ENCODE results near the gene ZNF33A. TPM values are rescaled to one million over a fixed set of nuclear protein-coding genes. Genes with fewer than 3 reads are reported as not detected.

ZNF33A gene
- total RNA-seq: 10 to 100 TPM; 25.4 to 73.6 (median 34.7) TPM

DNA sequence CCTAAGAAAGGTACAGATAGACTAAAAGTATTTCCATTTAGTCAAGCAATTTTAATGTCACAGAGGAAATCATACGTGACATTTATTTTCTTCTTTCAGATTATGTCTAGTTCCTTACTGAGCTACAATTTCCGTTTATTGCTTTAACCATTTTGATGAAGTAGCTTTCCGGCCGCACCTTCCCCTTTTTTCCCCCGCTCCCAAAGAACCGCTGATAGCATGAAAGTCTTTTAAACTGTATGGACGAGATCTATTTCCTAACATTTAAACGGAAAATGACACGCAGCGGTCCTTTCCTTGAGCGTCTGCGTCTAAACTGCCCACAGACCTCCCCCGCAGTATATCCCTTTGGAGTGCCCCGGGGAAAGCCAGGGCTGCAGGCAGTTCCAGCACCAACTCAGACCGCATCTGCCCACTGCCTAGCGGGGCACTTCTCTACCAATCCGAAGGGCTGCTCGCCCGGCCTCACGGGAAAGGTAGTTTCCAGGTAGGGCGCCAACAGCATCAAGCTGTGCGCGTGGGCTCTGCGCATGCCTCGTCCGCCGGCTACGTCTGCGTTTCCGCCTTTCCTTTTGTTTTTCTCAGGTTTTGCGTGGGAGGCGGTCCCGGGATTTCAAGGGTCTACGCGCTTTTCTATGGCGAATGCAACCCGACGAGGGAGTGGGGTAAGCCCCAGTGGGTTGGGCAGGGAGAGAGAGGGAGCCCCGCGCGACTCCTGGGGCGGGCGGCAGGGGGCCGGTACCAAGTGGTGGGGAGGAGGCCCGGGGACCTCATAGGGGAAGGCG lies at the start of gene ZNF33A:
Gene ZNF33A, plus strand, starts transcription at position 557 of the 785 bp plus-strand sequence. CDS start 1,667 bp downstream, outside the sequence.
- intact Hi-C loops (cut with DNase I; ENCODE audit: low total_unique reads): no loop called here

GRCh38 chr10:37965006-37965405 lies 45.5 kb upstream of the ZNF33A start:
- no peak for DNase-seq (ENCODE audit: low spot score in 2 of 2)
- intact Hi-C loops (cut with DNase I; ENCODE audit: low total_unique reads): no loop called here
- Histone ChIP-seq H3K36me3 (no peaks in the 10 kb centered on the region), H3K9me3 (peaks cover 12 to 16% of the 10 kb centered on the region in 2 donors), H3K4me1 (no peaks in the 10 kb centered on the region), H3K27me3 (no peaks in the 10 kb centered on the region), H3K4me3 (no peak overlapping the region), H3K27ac (no peak overlapping the region)
- TF ChIP-seq POLR2AphosphoS5 (IDR thresholded peaks at IDR 0.05) (no peak), POLR2A (IDR thresholded peaks at IDR 0.05) (no peak)
- TF ChIP-seq, protein P1, sequence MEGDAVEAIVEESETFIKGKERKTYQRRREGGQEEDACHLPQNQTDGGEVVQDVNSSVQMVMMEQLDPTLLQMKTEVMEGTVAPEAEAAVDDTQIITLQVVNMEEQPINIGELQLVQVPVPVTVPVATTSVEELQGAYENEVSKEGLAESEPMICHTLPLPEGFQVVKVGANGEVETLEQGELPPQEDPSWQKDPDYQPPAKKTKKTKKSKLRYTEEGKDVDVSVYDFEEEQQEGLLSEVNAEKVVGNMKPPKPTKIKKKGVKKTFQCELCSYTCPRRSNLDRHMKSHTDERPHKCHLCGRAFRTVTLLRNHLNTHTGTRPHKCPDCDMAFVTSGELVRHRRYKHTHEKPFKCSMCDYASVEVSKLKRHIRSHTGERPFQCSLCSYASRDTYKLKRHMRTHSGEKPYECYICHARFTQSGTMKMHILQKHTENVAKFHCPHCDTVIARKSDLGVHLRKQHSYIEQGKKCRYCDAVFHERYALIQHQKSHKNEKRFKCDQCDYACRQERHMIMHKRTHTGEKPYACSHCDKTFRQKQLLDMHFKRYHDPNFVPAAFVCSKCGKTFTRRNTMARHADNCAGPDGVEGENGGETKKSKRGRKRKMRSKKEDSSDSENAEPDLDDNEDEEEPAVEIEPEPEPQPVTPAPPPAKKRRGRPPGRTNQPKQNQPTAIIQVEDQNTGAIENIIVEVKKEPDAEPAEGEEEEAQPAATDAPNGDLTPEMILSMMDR (IDR thresholded peaks at IDR 0.05): no peak

More for the DNA sequence above, at the start of gene ZNF33A:
- Histone ChIP-seq H3K9me3 (no peaks in the 10 kb centered on the region), H3K4me1 (no peaks in the 10 kb centered on the region), H3K27me3 (no peaks in the 10 kb centered on the region), H3K36me3 (no peaks in the 10 kb centered on the region), H3K4me3 (peak within 1 kb of the TSS; percentile 77 to 89 (median 82)), H3K27ac (peak within 1 kb of the TSS; percentile 99)
- TF ChIP-seq POLR2A (IDR thresholded peaks at IDR 0.05): no peak
- TF ChIP-seq POLR2AphosphoS5 (IDR thresholded peaks at IDR 0.05): peak in 2 of 3 donors; percentile 22 to 41
- TF ChIP-seq, protein P1 (IDR thresholded peaks at IDR 0.05): peak in 1 of 3 donors; percentile 17
- peak; percentile 87 to 88 for DNase-seq (ENCODE audit: low spot score in 2 of 2)

GRCh38 chr10:37972396-37972795 lies 38.1 kb upstream of the ZNF33A start:
- DNase-seq (ENCODE audit: low spot score in 2 of 2): no peak
- Histone ChIP-seq H3K4me3 (no peak overlapping the region), H3K9me3 (no peaks in the 10 kb centered on the region), H3K27ac (no peak overlapping the region), H3K27me3 (no peaks in the 10 kb centered on the region), H3K4me1 (no peaks in the 10 kb centered on the region), H3K36me3 (no peaks in the 10 kb centered on the region)
- no peak for TF ChIP-seq POLR2AphosphoS5 (IDR thresholded peaks at IDR 0.05)
- TF ChIP-seq, protein P1 (IDR thresholded peaks at IDR 0.05): no peak
- intact Hi-C loops (cut with DNase I; ENCODE audit: low total_unique reads): no loop called here

GRCh38 chr10:37975401-37975991 lies 35.0 kb upstream of the ZNF33A start:
- Histone ChIP-seq H3K27ac (peak overlapping the region; percentile 99), H3K4me3 (peak overlapping the region; percentile 88 to 96 (median 95)), H3K27me3 (no peaks in the 10 kb centered on the region), H3K36me3 (no peaks in the 10 kb centered on the region), H3K9me3 (no peaks in the 10 kb centered on the region), H3K4me1 (no peaks in the 10 kb centered on the region)
- TF ChIP-seq POLR2A (IDR thresholded peaks at IDR 0.05): no peak
- TF ChIP-seq POLR2AphosphoS5 (IDR thresholded peaks at IDR 0.05): no peak
- TF ChIP-seq, protein P1 (IDR thresholded peaks at IDR 0.05): no peak
- intact Hi-C loops (cut with DNase I; ENCODE audit: low total_unique reads): no loop called here
- DNase-seq (ENCODE audit: low spot score in 2 of 2): no peak
